Measurements from ENCODE around the gene MRAP. TPM values are rescaled to one million over a fixed set of nuclear protein-coding genes. Genes with fewer than 3 reads are reported as not detected.
"Not testable (repeated sequence)": the region's sequence is repeated elsewhere in the genome, so short reads cannot be mapped to it uniquely, and the experiment has no call there.

MRAP gene
- total and polyA plus RNA-seq, 2 experiments from 2014 or later, result 0.33 TPM; not detected in 1

DNA sequence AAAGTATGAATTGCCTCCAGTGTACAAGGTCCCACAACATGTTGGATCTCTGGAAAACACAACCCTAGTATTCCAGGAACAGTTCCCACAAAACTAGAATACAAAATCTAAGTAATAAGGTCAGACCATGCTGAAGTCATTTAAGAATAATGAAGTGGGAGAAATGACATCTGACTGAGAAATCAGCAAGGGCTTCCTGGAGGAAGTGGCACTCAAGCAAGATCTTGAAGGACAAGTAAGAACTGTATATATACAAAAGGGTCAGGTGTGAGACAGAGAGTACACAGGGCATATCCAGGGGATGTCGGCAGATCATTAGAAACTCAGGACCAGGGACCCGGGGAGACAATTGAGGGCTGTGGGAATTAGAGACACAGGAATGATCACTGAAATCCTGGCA is 38.5 kb upstream of the MRAP start:
- Histone ChIP-seq H3K4me3 (no peak overlapping the region), H3K9me2 (replicated peaks; ENCODE audit: insufficient read depth) (no peaks in the 10 kb centered on the region), H3K27me3 (no peaks in the 10 kb centered on the region), H3K36me3 (replicated peaks; ENCODE audit: insufficient read depth, low read depth) (no peaks in the 10 kb centered on the region), H3K4me1 (ENCODE audit: insufficient read depth) (peaks cover 14% of the 10 kb centered on the region), H3K79me2 (no peaks in the 10 kb centered on the region), H3K27ac (no peak overlapping the region), H4K20me1 (ENCODE audit: insufficient read depth, poor library complexity, severe bottlenecking) (no peaks in the 10 kb centered on the region), H2AFZ (no peak overlapping the region), H3K9me3 (ENCODE audit: low read depth) (no peaks in the 10 kb centered on the region), H3K4me2 (no peak overlapping the region)
- TF ChIP-seq, protein P1, sequence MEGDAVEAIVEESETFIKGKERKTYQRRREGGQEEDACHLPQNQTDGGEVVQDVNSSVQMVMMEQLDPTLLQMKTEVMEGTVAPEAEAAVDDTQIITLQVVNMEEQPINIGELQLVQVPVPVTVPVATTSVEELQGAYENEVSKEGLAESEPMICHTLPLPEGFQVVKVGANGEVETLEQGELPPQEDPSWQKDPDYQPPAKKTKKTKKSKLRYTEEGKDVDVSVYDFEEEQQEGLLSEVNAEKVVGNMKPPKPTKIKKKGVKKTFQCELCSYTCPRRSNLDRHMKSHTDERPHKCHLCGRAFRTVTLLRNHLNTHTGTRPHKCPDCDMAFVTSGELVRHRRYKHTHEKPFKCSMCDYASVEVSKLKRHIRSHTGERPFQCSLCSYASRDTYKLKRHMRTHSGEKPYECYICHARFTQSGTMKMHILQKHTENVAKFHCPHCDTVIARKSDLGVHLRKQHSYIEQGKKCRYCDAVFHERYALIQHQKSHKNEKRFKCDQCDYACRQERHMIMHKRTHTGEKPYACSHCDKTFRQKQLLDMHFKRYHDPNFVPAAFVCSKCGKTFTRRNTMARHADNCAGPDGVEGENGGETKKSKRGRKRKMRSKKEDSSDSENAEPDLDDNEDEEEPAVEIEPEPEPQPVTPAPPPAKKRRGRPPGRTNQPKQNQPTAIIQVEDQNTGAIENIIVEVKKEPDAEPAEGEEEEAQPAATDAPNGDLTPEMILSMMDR (IDR thresholded peaks at IDR 0.05; ENCODE audit: poor library complexity), result no peak
- TF ChIP-seq EZH2phosphoT487 (IDR thresholded peaks at IDR 0.05; ENCODE audit: low read depth, severe bottlenecking, unreplicated experiment), result no peak
- TF ChIP-seq EZH2 (IDR thresholded peaks at IDR 0.05; ENCODE audit: borderline replicate concordance), result no peak
- 94% methylated on average over 2 of the region's 2 CpGs for whole genome bisulfite sequencing (ENCODE audit: low lambda C conversion rate, missing lambda C conversion rate)
- DNase-seq (ENCODE audit: low spot score), result no peak

- Histone ChIP-seq H3K79me2 (no peaks in the 10 kb centered on the region), H2AFZ (no peak overlapping the region), H3K27ac (no peak overlapping the region), H3K4me3 (no peak overlapping the region), H4K20me1 (ENCODE audit: insufficient read depth, poor library complexity, severe bottlenecking) (no peaks in the 10 kb centered on the region), H3K4me1 (ENCODE audit: insufficient read depth) (peaks cover 7% of the 10 kb centered on the region), H3K36me3 (replicated peaks; ENCODE audit: insufficient read depth, low read depth) (no peaks in the 10 kb centered on the region), H3K9me3 (ENCODE audit: low read depth) (no peaks in the 10 kb centered on the region), H3K9me2 (replicated peaks; ENCODE audit: insufficient read depth) (no peaks in the 10 kb centered on the region), H3K27me3 (no peaks in the 10 kb centered on the region), H3K4me2 (no peak overlapping the region)
- DNase-seq (ENCODE audit: low spot score), result no peak
- WGBS (ENCODE audit: low lambda C conversion rate, missing lambda C conversion rate), result 91% methylated on average over 5 of the region's 5 CpGs
- TF ChIP-seq, protein P1 (IDR thresholded peaks at IDR 0.05; ENCODE audit: poor library complexity), result no peak
- TF ChIP-seq EZH2 (IDR thresholded peaks at IDR 0.05; ENCODE audit: borderline replicate concordance) (no peak), EZH2phosphoT487 (IDR thresholded peaks at IDR 0.05; ENCODE audit: low read depth, severe bottlenecking, unreplicated experiment) (no peak)
Observed at GRCh38 chr21:32261929-32262328, 36.7 kb upstream of the MRAP start.

GRCh38 chr21:32265321-32265720 is 33.3 kb upstream of the MRAP start:
- not testable (repeated sequence) for H4K20me1 ChIP-seq (ENCODE audit: insufficient read depth, poor library complexity, severe bottlenecking); H3K4me2 ChIP-seq; H3K79me2 ChIP-seq; H3K36me3 ChIP-seq (replicated peaks; ENCODE audit: insufficient read depth, low read depth); H3K9me2 ChIP-seq (replicated peaks; ENCODE audit: insufficient read depth); H3K27ac ChIP-seq; H3K9me3 ChIP-seq (ENCODE audit: low read depth); H3K4me1 ChIP-seq (ENCODE audit: insufficient read depth); H2AFZ ChIP-seq; H3K27me3 ChIP-seq; DNase-seq (ENCODE audit: low spot score); H3K4me3 ChIP-seq
- WGBS (ENCODE audit: low lambda C conversion rate, missing lambda C conversion rate), result 92% methylated on average over 18 of the region's 23 CpGs

- no peak overlapping the region for H3K4me3 ChIP-seq
- no peaks in the 10 kb centered on the region for H3K36me3 ChIP-seq (replicated peaks; ENCODE audit: insufficient read depth, low read depth)
- no peak overlapping the region for H2AFZ ChIP-seq
- TF ChIP-seq EZH2phosphoT487 (IDR thresholded peaks at IDR 0.05; ENCODE audit: low read depth, severe bottlenecking, unreplicated experiment) (no peak), EZH2 (IDR thresholded peaks at IDR 0.05; ENCODE audit: borderline replicate concordance) (no peak)
- TF ChIP-seq, protein P1 (IDR thresholded peaks at IDR 0.05; ENCODE audit: poor library complexity), result no peak
- H3K4me1 ChIP-seq (ENCODE audit: insufficient read depth), result no peaks in the 10 kb centered on the region
- H3K4me2 ChIP-seq, result no peak overlapping the region
- no peaks in the 10 kb centered on the region for H3K9me2 ChIP-seq (replicated peaks; ENCODE audit: insufficient read depth)
- no peaks in the 10 kb centered on the region for H4K20me1 ChIP-seq (ENCODE audit: insufficient read depth, poor library complexity, severe bottlenecking)
- no peaks in the 10 kb centered on the region for H3K27me3 ChIP-seq
- H3K9me3 ChIP-seq (ENCODE audit: low read depth), result no peaks in the 10 kb centered on the region
- H3K79me2 ChIP-seq, result no peaks in the 10 kb centered on the region
- 64% methylated on average over 4 of the region's 4 CpGs for WGBS (ENCODE audit: low lambda C conversion rate, missing lambda C conversion rate)
- no peak overlapping the region for H3K27ac ChIP-seq
- no peak for DNase-seq (ENCODE audit: low spot score)
Observed at GRCh38 chr21:32270748-32271147, 27.9 kb upstream of the MRAP start.
